T-cell (primary cell): ENCODE measurements around the gene PSMA7. TPM values are rescaled to one million over a fixed set of nuclear protein-coding genes. Genes with fewer than 3 reads are reported as not detected.
A peak's percentile ranks its signal among the peaks of the same experiment; 100 is the strongest.

ENCODE experiments used
- ATAC-seq, 4 experiments: fragments of 200-7000 bp in 3 of 4; fragments of 150-1000 bp in 1 of 4; cut with Tn5 transposase; replicated peaks in 1 of 4; 1 replicate in 3 of 4; 2 replicates in 1 of 4; pipeline ENCODE4 v1.10.0; 2021; ENCODE audit warnings: moderate library complexity in 3 of 4, mild to moderate bottlenecking in 2 of 4, moderate number of reproducible peaks in 1 of 4
- CTCF ChIA-PET, 2 donors: fragments of 300-600 bp; sonication (Branson Sonifier 250); formaldehyde crosslinking; loops; one replicate each; lab custom pipeline; 2022; ENCODE audit warnings: antibody characterized with exemption in 2 of 2; lab: Charles Lee
- POLR2A ChIA-PET, 2 donors: fragments of 300-600 bp; sonication (Branson Sonifier 250); formaldehyde crosslinking; loops; one replicate each; lab custom pipeline; 2022; ENCODE audit warnings: antibody characterized with exemption in 2 of 2; lab: Charles Lee
- DNase-seq, 35 experiments: peaks; one replicate each; pipeline versions ENCODE4 v3.0.0 to v3.0.0-alpha.2; 2013 to 2023
- H3K27ac ChIP-seq: one replicate; pipeline ENCODE4 v1.5.1; 2013; ENCODE audit warnings: low read length
- H3K27me3 ChIP-seq, 2 experiments: replicated peaks in 1 of 2; 1 replicate in 1 of 2; 2 replicates in 1 of 2; pipeline versions ENCODE4 v1.6.1 to v1.7.0; 2013; ENCODE audit warnings: low read length in 1 of 2, mixed read lengths in 1 of 2; ENCODE audit not compliant: control insufficient read depth in 2 of 2, insufficient read depth in 2 of 2; ENCODE audit errors: extremely low read depth in 1 of 2
- H3K36me3 ChIP-seq, 2 donors: 1 replicate in 1 of 2; 2 replicates in 1 of 2; pipeline versions ENCODE4 v1.6.1 to v1.7.0; 2013; ENCODE audit warnings: low read length in 1 of 2; ENCODE audit not compliant: control insufficient read depth in 2 of 2, insufficient read depth in 1 of 2; ENCODE audit errors: extremely low read depth in 1 of 2
- H3K4me1 ChIP-seq, 2 experiments: 1 replicate in 1 of 2; 2 replicates in 1 of 2; pipeline versions ENCODE4 v1.6.1 to v1.7.0; 2013; ENCODE audit warnings: low read length in 2 of 2, mixed read lengths in 1 of 2; ENCODE audit not compliant: insufficient read depth in 2 of 2, control insufficient read depth in 1 of 2; ENCODE audit errors: extremely low read depth in 1 of 2
- H3K4me3 ChIP-seq, 2 donors: 1 replicate in 1 of 2; 2 replicates in 1 of 2; pipeline versions ENCODE4 v1.5.1 to v1.7.0; 2013; ENCODE audit warnings: mild to moderate bottlenecking in 2 of 2, low read length in 1 of 2, moderate library complexity in 1 of 2; ENCODE audit not compliant: control insufficient read depth in 1 of 2; ENCODE audit errors: extremely low read depth in 1 of 2
- H3K9me3 ChIP-seq: 2 replicates; pipeline ENCODE4 v1.7.0; 2013
- H3K27ac Mint-ChIP-seq, 2 donors: one replicate each; pipeline ENCODE4 v1.8.0; 2020 to 2021; ENCODE audit warnings: mild to moderate bottlenecking in 2 of 2, mixed read lengths in 2 of 2
- H3K27me3 Mint-ChIP-seq, 2 donors: one replicate each; pipeline ENCODE4 v1.8.0; 2021 to 2022; ENCODE audit warnings: mixed read lengths in 2 of 2
- H3K36me3 Mint-ChIP-seq: one replicate; pipeline ENCODE4 v1.8.0; 2021; ENCODE audit warnings: mixed read lengths
- H3K4me1 Mint-ChIP-seq, 3 donors: one replicate each; pipeline ENCODE4 v1.8.0; 2020 to 2022; ENCODE audit warnings: mixed read lengths in 3 of 3, mild to moderate bottlenecking in 1 of 3
- H3K4me3 Mint-ChIP-seq, 3 donors: one replicate each; pipeline ENCODE4 v1.8.0; 2020 to 2022; ENCODE audit warnings: mild to moderate bottlenecking in 3 of 3, mixed read lengths in 3 of 3, moderate library complexity in 3 of 3
- H3K9me3 Mint-ChIP-seq, 3 donors: one replicate each; pipeline ENCODE4 v1.8.0; 2020 to 2022; ENCODE audit warnings: mixed read lengths in 3 of 3
- WGBS: methylation state at CpG from one replicate; pipeline ENCODE4 v1.1.5; 2013; ENCODE audit warnings: missing lambda C conversion rate; ENCODE audit not compliant: insufficient coverage; 5-methylcytosine and 5-hydroxymethylcytosine counted together
- total RNA-seq, 35 experiments: library from RNA in 6 of 35; stranded (reverse) in 6 of 35; fragments of 120-200 nt in 1 of 35; gene quantifications; one replicate each; pipeline versions ENCODE4 v1.2.1 to v1.2.4 and lab custom pipeline; 2013 to 2026

The PSMA7 gene
- total RNA-seq, 5 donors from 2014 or later (not counting 1 experiment from before 2014, with no cell fraction given) = 136 to 233 (median 208) TPM

DNA sequence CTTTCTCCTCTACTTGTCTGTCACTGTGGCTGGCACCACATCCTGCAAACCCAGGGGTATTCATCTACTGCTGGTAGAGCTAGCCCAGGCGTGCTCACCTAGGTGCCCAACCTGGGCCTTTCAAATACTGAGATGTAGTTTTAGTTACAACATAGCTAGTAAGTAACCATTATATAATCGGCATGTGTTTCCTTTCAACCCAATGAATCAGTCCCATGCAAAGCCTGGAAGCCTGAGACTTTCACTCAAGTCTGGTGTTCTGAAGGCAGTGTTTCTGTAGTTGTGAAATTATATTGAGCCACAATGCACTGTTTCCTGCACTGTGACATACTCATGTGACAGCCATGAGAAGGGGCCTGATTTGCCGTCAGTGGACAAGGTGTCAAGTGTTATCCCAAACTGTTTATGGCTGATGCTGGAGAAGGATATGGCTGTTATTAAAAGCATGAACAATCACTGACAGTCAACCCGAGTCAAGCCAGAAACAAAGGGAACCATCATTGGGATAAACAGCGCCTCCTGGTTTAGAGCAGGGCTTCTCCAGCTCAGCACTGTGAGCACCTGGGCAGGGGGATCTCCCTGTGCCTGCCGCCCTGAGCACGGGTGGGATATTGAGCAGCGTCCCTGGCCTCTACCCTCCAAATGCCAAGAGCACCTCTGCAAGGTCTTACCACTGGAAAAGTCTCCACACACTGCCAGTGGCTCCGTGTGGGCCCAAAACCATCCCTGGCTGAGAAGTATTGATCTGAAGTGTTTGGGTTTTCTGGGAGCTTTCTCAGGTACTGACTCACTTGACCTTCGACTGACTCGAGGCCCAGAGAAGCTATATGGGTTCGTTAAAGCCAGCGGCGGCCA, 1.6 kb downstream of the PSMA7 start:
- ATAC-seq (peak in 1 of 4 experiments; percentile 8), DNase-seq (peak in 29 of 35 experiments; percentile 11 to 57 (median 35))
- POLR2A ChIA-PET = interaction anchor here (0.7 to 1.0 kb wide), 2 partner anchors 75 kb away, joined by 3 to 4 read pairs; partner anchors contain the start of gene TAF4 (in 1 of the 2)
- Histone ChIP-seq H3K4me3 (peak overlapping the region; percentile 52 to 82), H3K27ac (peak overlapping the region; percentile 2), H3K36me3 (peaks cover 6 to 37% of the 10 kb centered on the region in 2 donors), H3K4me1 (peaks cover 19 to 52% of the 10 kb centered on the region in 2 experiments), H3K27me3 (no peaks in the 10 kb centered on the region), H3K9me3 (no peaks in the 10 kb centered on the region)
- H3K27ac Mint-ChIP-seq = peak overlapping the region; percentile 85 to 90
- 13% methylated on average over 5 of the region's 14 CpGs for WGBS
- H3K27me3 Mint-ChIP-seq = no peaks in the 10 kb centered on the region
- no peaks in the 10 kb centered on the region for H3K9me3 Mint-ChIP-seq
- peaks cover 58 to 65% (median 59%) of the 10 kb centered on the region in 3 donors for H3K4me1 Mint-ChIP-seq
- CTCF ChIA-PET = interaction anchor here in 1 of 2 donors (1.1 kb wide), 1 partner anchor 131 kb away, joined by 7 read pairs; no protein-coding TSS in a partner anchor
- peak overlapping the region; percentile 84 to 89 (median 87) for H3K4me3 Mint-ChIP-seq
- peaks cover 29% of the 10 kb centered on the region for H3K36me3 Mint-ChIP-seq

DNA sequence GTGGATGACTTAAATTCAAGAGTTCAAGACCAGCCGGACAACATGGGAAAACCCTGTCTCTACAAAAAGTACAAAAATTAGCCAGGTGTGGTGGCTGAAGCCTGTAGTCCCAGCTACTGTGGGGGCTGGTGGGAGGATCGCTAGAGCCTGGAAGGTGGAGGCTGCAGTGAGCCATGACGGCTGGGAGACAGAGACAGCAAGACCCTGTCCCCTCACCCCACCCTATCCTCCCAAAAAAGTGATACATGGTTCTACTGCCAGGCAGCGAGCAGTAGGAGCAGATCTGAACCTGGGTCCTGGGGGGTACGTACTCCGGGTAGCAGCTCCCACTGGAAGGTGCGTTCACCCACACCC, 2.2 kb downstream of the PSMA7 start:
- Histone ChIP-seq H3K4me1 (peaks cover 19 to 47% of the 10 kb centered on the region in 2 experiments), H3K27ac (peak overlapping the region; percentile 2), H3K27me3 (no peaks in the 10 kb centered on the region), H3K36me3 (peaks cover 6 to 43% of the 10 kb centered on the region in 2 donors), H3K9me3 (no peaks in the 10 kb centered on the region), H3K4me3 (peak overlapping the region; percentile 39 to 52)
- ATAC-seq = no peak
- 20% methylated on average over 2 of the region's 7 CpGs for WGBS
- CTCF ChIA-PET = interaction anchor here in 1 of 2 donors (1.1 kb wide), 1 partner anchor 130 kb away, joined by 7 read pairs; no protein-coding TSS in a partner anchor
- H3K27me3 Mint-ChIP-seq = no peaks in the 10 kb centered on the region
- peak overlapping the region; percentile 84 to 89 (median 87) for H3K4me3 Mint-ChIP-seq
- no peaks in the 10 kb centered on the region for H3K9me3 Mint-ChIP-seq
- peaks cover 54 to 59% (median 58%) of the 10 kb centered on the region in 3 donors for H3K4me1 Mint-ChIP-seq
- H3K27ac Mint-ChIP-seq = peak overlapping the region; percentile 85 to 90
- H3K36me3 Mint-ChIP-seq = peaks cover 29% of the 10 kb centered on the region
- POLR2A ChIA-PET = interaction anchor here (0.7 to 1.0 kb wide), 2 partner anchors 74 to 75 kb away, joined by 3 to 4 read pairs; partner anchors contain the start of gene TAF4 (in 1 of the 2)
- DNase-seq = no peak

GRCh38 chr20:62139636-62140035, 3.6 kb downstream of the PSMA7 start:
- POLR2A ChIA-PET = interaction anchor here in 1 of 2 donors (0.5 kb wide), 1 partner anchor 15 kb away, joined by 4 read pairs; no protein-coding TSS in a partner anchor
- H3K27ac Mint-ChIP-seq = peak overlapping the region; percentile 36 to 64
- no peak overlapping the region for H3K27ac ChIP-seq

GRCh38 chr20:62138912-62139311, 4.3 kb downstream of the PSMA7 start:
- WGBS = 93% methylated on average over 10 of the region's 10 CpGs
- Histone ChIP-seq H3K4me3 (no peak overlapping the region), H3K4me1 (peaks cover 14 to 29% of the 10 kb centered on the region in 2 experiments), H3K9me3 (no peaks in the 10 kb centered on the region), H3K27ac (no peak overlapping the region), H3K27me3 (no peaks in the 10 kb centered on the region), H3K36me3 (peaks cover 6 to 63% of the 10 kb centered on the region in 2 donors)
- H3K4me3 Mint-ChIP-seq = no peak overlapping the region
- POLR2A ChIA-PET = interaction anchor here in 1 of 2 donors (0.6 kb wide), 1 partner anchor 248 kb away, joined by 4 read pairs; the partner anchor contains the start of gene RPS21
- DNase-seq = no peak
- CTCF ChIA-PET = interaction anchor here (0.9 to 1.5 kb wide), 2 partner anchors 12 to 21 kb away, joined by 3 read pairs; no protein-coding TSS in a partner anchor
- peaks cover 39 to 44% (median 42%) of the 10 kb centered on the region in 3 donors for H3K4me1 Mint-ChIP-seq
- H3K36me3 Mint-ChIP-seq = peaks cover 29% of the 10 kb centered on the region
- no peaks in the 10 kb centered on the region for H3K9me3 Mint-ChIP-seq
- H3K27me3 Mint-ChIP-seq = no peaks in the 10 kb centered on the region
- no peak for ATAC-seq
- H3K27ac Mint-ChIP-seq = no peak overlapping the region

More at GRCh38 chr20:62139636-62140035, 3.6 kb downstream of the PSMA7 start:
- ATAC-seq = no peak
- Histone ChIP-seq H3K36me3 (peaks cover 6 to 57% of the 10 kb centered on the region in 2 donors), H3K4me1 (peaks cover 17 to 34% of the 10 kb centered on the region in 2 experiments), H3K9me3 (no peaks in the 10 kb centered on the region), H3K27me3 (no peaks in the 10 kb centered on the region), H3K4me3 (no peak overlapping the region)
- WGBS = 95% methylated on average over 11 of the region's 13 CpGs
- Mint-ChIP-seq H3K27me3 (no peaks in the 10 kb centered on the region), H3K9me3 (no peaks in the 10 kb centered on the region), H3K36me3 (peaks cover 29% of the 10 kb centered on the region), H3K4me3 (no peak overlapping the region), H3K4me1 (peaks cover 40 to 45% (median 45%) of the 10 kb centered on the region in 3 donors)
- CTCF ChIA-PET = no interaction called here
- no peak for DNase-seq

- Mint-ChIP-seq H3K9me3 (no peaks in the 10 kb centered on the region), H3K36me3 (peaks cover 29% of the 10 kb centered on the region), H3K27me3 (no peaks in the 10 kb centered on the region), H3K4me3 (no peak overlapping the region), H3K4me1 (peaks cover 39 to 45% (median 42%) of the 10 kb centered on the region in 3 donors), H3K27ac (peak overlapping the region; percentile 6 to 36)
- DNase-seq = no peak
- Histone ChIP-seq H3K27ac (no peak overlapping the region), H3K4me1 (peaks cover 14 to 37% of the 10 kb centered on the region in 2 experiments), H3K36me3 (peaks cover 9 to 70% of the 10 kb centered on the region in 2 donors), H3K9me3 (no peaks in the 10 kb centered on the region), H3K27me3 (no peaks in the 10 kb centered on the region), H3K4me3 (no peak overlapping the region)
- no peak for ATAC-seq
- ChIA-PET CTCF (interaction anchor here (0.7 to 4.1 kb wide), 4 partner anchors 11 to 127 kb away, joined by 3 to 15 read pairs (median 6); no protein-coding TSS in a partner anchor), POLR2A (interaction anchor here in 1 of 2 donors (0.7 kb wide), 1 partner anchor 14 kb away, joined by 5 read pairs; no protein-coding TSS in a partner anchor)
- WGBS = 87% methylated on average over 11 of the region's 11 CpGs
Observed at GRCh38 chr20:62138204-62138543, 5.0 kb downstream of the PSMA7 start.
